HS-5 (cell line): ENCODE measurements around the gene FIBCD1.

Experiments
- DNase-seq: peaks from one replicate; pipeline ENCODE4 v3.0.0-alpha.2; 2012; ENCODE audit warnings: low read depth

Gene FIBCD1

GRCh38 chr9:130879863-130880411, 59.1 kb downstream of the FIBCD1 start:
- no peak for DNase-seq

DNA sequence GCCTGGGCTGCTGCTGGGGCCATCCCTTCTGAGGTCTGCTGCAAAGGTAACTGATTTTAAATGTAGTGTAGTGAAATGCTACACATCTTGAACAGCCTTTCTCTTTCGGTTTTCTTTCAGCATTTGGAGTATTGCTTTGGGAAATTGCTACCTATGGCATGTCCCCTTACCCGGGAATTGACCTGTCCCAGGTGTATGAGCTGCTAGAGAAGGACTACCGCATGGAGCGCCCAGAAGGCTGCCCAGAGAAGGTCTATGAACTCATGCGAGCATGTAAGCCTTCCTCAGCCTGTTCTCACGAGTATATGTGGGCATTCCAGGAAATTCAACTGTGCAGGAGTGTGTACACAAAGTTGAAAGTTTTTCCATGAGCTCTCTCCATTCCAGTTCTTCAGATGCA, 60.8 kb downstream of the FIBCD1 start:
- no peak for DNase-seq

DNA sequence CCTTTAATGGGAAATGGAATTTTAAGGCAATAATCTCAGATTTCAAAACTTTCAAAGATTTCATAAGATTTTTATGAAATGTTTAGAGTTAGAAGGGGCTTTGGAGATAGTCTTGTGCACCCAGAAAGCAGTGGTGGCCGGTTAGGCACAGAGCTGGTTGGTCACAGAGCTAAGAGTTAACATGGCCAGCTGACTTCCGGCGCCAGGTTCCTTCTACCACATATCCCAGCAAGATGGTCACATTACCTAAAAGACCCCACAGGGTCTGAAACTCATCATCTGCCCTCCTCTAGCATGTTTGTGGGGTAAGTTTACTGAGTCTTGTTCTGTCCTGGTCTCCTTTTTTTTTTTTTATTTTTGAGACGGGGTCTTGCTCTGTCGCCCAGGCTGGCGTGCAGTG, 61.7 kb downstream of the FIBCD1 start:
- no peak for DNase-seq

GRCh38 chr9:130874783-130875182, 64.3 kb downstream of the FIBCD1 start:
- DNase-seq, result no peak

DNA sequence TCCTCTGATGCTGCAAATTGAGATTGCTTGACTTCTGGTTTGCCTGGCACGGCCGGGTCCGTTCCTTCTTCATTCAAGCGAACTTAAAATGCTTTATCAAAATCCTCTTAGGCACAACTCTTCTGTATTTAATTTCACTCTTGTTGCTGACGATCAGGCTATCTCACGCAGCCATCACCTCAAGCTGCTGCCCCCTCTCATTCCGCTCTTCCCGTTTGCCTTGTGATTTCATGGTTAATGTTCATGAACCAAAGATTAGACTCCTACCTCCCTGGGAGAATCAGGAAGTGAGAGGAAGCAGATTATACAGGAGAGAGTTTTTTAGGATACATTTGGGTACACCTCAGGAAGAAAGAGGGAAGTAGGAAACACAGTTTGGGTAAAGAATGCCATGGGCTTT, 65.1 kb downstream of the FIBCD1 start:
- no peak for DNase-seq

DNA sequence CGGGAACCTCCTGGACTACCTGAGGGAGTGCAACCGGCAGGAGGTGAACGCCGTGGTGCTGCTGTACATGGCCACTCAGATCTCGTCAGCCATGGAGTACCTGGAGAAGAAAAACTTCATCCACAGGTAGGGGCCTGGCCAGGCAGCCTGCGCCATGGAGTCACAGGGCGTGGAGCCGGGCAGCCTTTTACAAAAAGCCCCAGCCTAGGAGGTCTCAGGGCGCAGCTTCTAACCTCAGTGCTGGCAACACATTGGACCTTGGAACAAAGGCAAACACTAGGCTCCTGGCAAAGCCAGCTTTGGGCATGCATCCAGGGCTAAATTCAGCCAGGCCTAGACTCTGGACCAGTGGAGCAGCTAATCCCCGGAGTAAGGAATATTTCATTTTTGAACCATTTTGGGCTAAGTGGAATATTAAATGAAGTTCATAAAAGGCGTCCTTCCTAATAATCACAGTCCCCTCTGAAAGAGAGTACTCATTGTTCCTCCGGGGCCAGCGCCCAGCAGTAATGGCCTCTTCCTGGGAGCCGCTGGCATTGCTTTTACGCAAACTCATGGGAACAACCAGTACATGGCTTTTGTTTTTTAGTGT, 66.0 kb downstream of the FIBCD1 start:
- no peak for DNase-seq

DNA sequence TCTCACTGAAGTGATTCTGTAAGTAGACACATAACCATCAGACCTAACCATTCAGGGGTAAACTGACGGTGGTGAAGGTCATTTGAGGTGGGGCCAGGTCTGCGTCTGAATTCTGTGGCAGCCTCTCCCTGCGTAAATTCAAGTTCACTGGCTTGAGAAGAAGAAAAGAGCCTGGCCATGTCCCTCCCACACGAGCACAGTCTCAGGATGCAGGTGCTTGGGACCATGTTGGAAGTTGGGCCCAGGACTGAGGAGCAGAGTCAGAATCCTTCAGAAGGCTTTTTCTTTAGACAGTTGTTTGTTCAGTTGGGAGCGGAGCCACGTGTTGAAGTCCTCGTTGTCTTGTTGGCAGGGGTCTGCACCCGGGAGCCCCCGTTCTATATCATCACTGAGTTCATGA, 66.5 kb downstream of the FIBCD1 start:
- DNase-seq, result no peak

DNA sequence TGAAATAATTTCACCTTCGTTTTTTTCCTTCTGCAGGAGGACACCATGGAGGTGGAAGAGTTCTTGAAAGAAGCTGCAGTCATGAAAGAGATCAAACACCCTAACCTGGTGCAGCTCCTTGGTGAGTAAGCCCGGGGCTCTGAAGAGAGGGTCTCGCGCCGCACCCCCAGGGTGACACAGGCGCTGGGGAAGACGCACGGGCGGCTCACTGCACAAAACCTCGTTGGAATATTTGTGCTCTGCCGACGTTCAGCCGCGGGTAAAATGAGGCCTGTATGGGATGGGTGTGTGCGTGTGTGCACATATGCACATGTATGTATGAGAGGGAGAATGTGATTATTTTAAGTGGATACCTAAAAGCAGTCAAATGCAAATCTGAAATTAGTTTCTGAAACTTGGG, 67.0 kb downstream of the FIBCD1 start:
- no peak for DNase-seq

DNA sequence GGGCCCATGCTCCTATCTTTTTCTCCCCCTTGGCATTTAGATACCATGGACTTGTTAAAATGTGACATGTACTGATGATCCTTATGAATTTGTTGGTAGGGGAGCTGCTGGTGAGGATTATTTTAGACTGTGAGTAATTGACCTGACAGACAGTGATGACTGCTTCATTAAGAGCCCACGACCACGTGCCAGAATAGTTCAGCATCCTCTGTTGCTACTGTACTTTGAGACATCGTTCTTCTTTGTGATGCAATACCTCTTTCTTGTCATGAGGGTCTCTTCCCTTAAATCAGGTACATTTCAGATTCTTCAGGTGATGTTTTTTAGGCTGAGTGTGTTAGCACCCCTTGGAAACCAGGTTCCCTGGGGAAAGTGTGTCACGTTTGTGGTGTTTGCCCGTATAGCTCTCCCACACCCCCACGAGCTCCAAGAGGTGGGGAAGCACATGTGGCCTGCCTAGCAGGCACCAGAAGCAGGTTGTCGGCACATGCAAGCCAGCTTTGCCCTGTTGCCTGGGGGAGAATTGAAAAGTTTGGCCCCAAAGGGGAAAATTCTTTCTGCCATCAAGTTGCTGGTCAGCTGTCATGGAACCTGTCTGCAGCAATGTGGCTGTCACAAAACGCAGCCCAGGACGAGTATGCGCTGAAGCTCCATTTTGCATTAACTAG, 67.5 kb downstream of the FIBCD1 start:
- DNase-seq, result no peak

DNA sequence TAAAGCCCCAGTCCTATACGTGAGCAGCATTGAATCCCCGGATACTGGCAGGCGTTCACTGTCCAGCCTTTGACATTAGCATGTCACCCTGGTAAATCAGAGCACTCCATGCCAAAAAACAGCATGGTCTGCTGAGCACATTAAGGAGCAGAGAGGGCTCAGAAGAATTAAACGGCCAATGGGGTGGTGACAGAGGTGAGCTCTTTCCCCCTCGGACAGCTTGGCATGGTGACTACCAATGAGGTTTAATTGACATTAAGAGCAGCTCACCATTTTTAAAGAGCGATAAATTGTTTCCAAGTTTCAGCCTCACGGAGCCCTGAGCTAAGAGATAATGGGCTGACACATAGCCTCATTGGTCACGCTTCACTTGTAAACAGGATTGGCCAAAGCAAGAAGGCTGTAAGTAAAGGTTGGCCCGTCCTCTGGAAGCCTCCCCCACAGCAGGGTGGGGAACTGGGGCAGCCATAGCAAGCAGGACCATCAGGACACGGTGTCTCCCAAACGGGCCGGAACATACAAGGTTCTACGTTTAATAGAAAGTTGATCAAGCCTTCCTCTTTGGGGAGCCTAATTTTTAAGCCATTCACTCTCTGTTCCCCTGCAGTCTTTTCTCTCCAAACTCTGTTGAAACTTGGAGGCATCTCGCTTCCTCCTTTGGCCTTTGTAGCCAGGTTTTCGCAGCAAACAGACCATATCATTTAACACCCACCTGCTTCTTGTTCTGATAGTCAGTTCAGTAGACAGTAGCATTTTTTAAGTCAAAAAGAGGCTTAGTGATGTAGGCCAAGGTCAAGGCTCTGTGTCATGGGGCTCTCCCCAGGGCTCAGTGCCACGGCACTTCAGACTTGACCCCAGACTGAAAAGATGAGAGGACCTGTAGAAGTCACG, 68.3 kb downstream of the FIBCD1 start:
- no peak for DNase-seq

DNA sequence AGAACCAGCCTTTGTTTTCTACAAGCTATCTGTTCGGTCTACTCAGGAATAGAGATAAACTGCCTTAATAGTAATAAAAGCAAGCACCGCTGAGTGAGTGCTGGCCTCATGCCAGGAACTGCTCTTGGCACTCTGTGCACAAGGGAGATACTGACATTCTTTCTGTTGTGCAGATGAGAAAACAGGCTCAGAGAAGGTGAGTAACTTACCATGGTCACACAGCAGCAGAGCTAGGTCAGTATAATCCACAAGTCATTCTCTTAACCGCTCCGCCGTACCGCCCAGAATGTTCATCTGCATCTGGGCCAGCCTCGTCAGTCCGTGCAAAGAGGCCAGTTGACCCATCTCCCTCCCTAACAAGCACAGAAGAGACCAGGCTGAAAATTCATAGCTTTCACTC, 69.8 kb downstream of the FIBCD1 start:
- no peak for DNase-seq

DNA sequence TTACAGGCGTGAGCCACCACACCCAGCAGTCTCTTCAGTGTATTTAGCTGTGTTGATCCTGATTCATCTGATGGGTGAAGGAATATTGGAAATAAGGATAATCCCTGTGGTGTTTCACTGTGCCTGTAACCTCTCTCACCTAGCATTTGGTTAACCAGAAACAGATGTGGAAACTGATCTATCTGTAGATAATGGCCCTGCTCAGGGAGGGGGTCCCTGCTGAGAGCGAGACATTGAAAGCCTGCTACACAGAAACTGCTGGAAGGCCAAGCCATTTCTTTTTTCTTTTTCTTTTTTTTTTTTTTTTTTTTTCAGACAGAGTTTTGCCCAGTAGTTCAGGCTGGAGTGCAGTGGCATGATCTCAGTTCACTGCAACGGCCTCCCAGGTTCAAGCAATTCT, 70.8 kb downstream of the FIBCD1 start:
- no peak for DNase-seq

GRCh38 chr9:130867556-130867955, 71.5 kb downstream of the FIBCD1 start:
- DNase-seq, result no peak

DNA sequence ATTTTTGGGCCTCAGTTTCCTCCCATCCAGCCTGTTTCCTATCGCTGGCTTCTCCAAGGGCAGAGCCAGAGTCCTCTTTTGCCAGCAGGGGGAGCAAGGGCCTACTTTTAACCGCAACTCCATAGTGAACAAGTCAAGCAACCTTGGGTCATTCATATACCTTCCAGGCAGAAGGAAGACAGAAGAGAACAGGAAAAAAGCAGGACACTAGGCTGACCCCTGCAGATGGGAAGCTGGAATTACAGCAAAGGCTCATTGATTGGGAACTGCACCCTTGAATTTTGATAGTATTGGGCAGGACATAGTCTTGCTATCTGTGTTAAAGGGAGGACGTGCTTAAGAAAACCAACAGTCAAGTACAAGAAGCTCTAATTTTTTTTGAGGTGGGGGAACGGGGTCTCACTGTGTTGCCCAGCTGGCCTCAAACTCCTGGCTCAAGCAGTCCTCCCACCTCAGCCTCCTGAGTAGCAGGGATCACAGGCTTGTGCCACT, 72.5 kb downstream of the FIBCD1 start:
- DNase-seq, result peak; percentile 74

DNA sequence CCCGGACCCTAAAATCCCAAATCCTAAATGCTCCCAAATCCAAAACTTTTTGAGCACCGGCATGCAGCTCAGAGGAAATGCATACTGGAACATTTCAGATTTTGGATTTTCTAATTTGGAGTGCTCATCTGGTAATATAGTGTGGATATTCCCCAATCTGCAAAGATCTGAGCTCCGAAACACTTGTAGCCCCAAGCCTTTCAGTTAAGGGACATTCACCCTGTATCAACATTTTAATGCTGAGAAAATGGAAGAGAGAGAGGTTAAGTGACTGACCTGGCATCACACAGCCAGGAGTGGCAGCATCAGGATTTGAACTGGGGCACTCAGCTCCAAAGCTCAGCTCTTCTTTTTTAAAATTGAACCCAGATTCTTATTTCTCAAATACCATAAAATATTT, 73.1 kb downstream of the FIBCD1 start:
- no peak for DNase-seq

- DNase-seq, result no peak
These were observed 74.5 kb downstream of the FIBCD1 start for GRCh38 chr9:130864541-130864940.

GRCh38 chr9:130862747-130863146, 76.3 kb downstream of the FIBCD1 start:
- DNase-seq, result no peak

DNA sequence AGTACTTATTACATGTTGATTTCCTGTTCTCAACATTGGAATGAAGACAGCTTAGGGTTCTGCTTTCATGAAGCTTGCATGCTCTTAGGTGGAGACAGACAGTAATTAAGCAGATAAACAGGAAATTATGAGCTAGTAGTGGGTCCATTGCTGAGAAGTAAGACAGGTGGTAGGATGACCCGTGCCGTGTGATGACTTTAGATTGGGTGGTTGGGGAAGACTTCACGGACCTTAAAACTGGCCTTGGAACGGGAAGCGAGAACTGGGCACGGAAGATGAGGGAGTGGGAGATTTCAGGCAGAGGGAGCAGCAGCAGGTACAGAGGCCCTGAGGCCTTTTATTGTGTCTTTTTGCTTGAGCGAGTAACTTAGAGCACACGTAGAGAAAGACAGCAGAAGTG, 76.8 kb downstream of the FIBCD1 start:
- no peak for DNase-seq

GRCh38 chr9:130861372-130862180, 77.5 kb downstream of the FIBCD1 start:
- no peak for DNase-seq

- peak; percentile 87 for DNase-seq
These were observed 78.4 kb downstream of the FIBCD1 start for GRCh38 chr9:130860458-130861316.
